Measurements from ENCODE around the gene GBX2. TPM values are rescaled to one million over a fixed set of nuclear protein-coding genes. Genes with fewer than 3 reads are reported as not detected.

GBX2 gene
- total RNA-seq, 1 experiment from 2014 or later = 10.2 TPM

GRCh38 chr2:236195726-236196125, 27.5 kb upstream of the GBX2 start:
- no peaks in the 10 kb centered on the region for H3K9me3 ChIP-seq (ENCODE audit: control insufficient read depth, insufficient read depth, low read depth, low read length)
- H3K27me3 ChIP-seq (ENCODE audit: control insufficient read depth, insufficient read depth, low read length) = no peaks in the 10 kb centered on the region
- intact Hi-C loops (cut with micrococcal nuclease; ENCODE audit: unreplicated experiment) (no loop called here), in situ Hi-C loops (cut with HindIII; ENCODE audit: low pct_unique_long_range_greater_than_20kb, low sequenced_read_pairs) (no loop called here)
- ChIA-PET CTCF (no interaction called here), POLR2A (no interaction called here)
- TF ChIP-seq CTCF (IDR thresholded peaks at IDR 0.05) = no peak
- no peak for TF ChIP-seq TCF7L2 (IDR thresholded peaks at IDR 0.05; ENCODE audit: low read depth, low read length)
- no peak for TF ChIP-seq SIN3A (IDR thresholded peaks at IDR 0.05; ENCODE audit: borderline replicate concordance, insufficient read depth, low read depth, low read length)
- TF ChIP-seq POLR2AphosphoS5 (IDR thresholded peaks at IDR 0.05; ENCODE audit: low read depth, low read length) = no peak
- TF ChIP-seq REST (IDR thresholded peaks at IDR 0.05; ENCODE audit: insufficient read depth in 1 of 2, low read depth in 2 of 2, low read length in 1 of 2) = no peak
- BruUV-seq (replicated peaks) = no TSS peak
- no peak for ATAC-seq
- no peaks in the 10 kb centered on the region for H3K4me1 ChIP-seq (ENCODE audit: control insufficient read depth, insufficient read depth, low read length)
- no peak for DNase-seq (ENCODE audit: low read depth, low spot score)
- H3K36me3 ChIP-seq (ENCODE audit: control insufficient read depth, insufficient read depth, low read length) = no peaks in the 10 kb centered on the region
- H3K27ac ChIP-seq (ENCODE audit: low read length) = no peak overlapping the region
- H3K4me3 ChIP-seq (ENCODE audit: low read depth in 2 of 2, low read length in 2 of 2) = no peak overlapping the region

- intact Hi-C loops (cut with micrococcal nuclease; ENCODE audit: unreplicated experiment) = no loop called here
- H3K9me3 ChIP-seq (ENCODE audit: control insufficient read depth, insufficient read depth, low read depth, low read length) = no peaks in the 10 kb centered on the region
- no peak overlapping the region for H3K27ac ChIP-seq (ENCODE audit: low read length)
- no peaks in the 10 kb centered on the region for H3K36me3 ChIP-seq (ENCODE audit: control insufficient read depth, insufficient read depth, low read length)
- ChIA-PET CTCF (no interaction called here), POLR2A (no interaction called here)
- in situ Hi-C loops (cut with HindIII; ENCODE audit: low pct_unique_long_range_greater_than_20kb, low sequenced_read_pairs) = no loop called here
- DNase-seq (ENCODE audit: low read depth, low spot score) = no peak
- no TSS peak for BruUV-seq (replicated peaks)
- no peak overlapping the region for H3K4me3 ChIP-seq (ENCODE audit: low read depth in 2 of 2, low read length in 2 of 2)
- H3K4me1 ChIP-seq (ENCODE audit: control insufficient read depth, insufficient read depth, low read length) = no peaks in the 10 kb centered on the region
- TF ChIP-seq REST (IDR thresholded peaks at IDR 0.05; ENCODE audit: insufficient read depth in 1 of 2, low read depth in 2 of 2, low read length in 1 of 2) (no peak), CTCF (IDR thresholded peaks at IDR 0.05) (no peak), POLR2AphosphoS5 (IDR thresholded peaks at IDR 0.05; ENCODE audit: low read depth, low read length) (no peak), SIN3A (IDR thresholded peaks at IDR 0.05; ENCODE audit: borderline replicate concordance, insufficient read depth, low read depth, low read length) (no peak), TCF7L2 (IDR thresholded peaks at IDR 0.05; ENCODE audit: low read depth, low read length) (no peak)
- no peaks in the 10 kb centered on the region for H3K27me3 ChIP-seq (ENCODE audit: control insufficient read depth, insufficient read depth, low read length)
- ATAC-seq = no peak
Observed at GRCh38 chr2:236194786-236195185, 26.6 kb upstream of the GBX2 start.

Measured in Panc1 (cell line).